HCT116 (cell line): ENCODE data around the gene COL18A1.

Experiments
- ATF3 ChIP-seq: IDR thresholded peaks from 2 replicates; pipeline ENCODE4 v1.6.1; 2012
- CTCF ChIP-seq, 3 experiments: fragments of 200-600 bp in 1 of 3; sonication (generic) in 1 of 3; IDR thresholded peaks in 2 of 3; conservative IDR thresholded peaks in 1 of 3; 2 replicates each; pipeline ENCODE4 v1.5.1; 2012 to 2017; ENCODE audit warnings: low read depth in 2 of 3, low read length in 2 of 3, antibody characterized with exemption in 1 of 3, borderline replicate concordance in 1 of 3, control low read depth in 1 of 3, mild to moderate bottlenecking in 1 of 3, mixed read lengths in 1 of 3, mixed run types in 1 of 3, moderate library complexity in 1 of 3; ENCODE audit not compliant: insufficient read depth in 1 of 3
- EZH2phosphoT487 ChIP-seq: fragments of 200-600 bp; IDR thresholded peaks from 2 replicates; pipeline ENCODE4 v1.6.1; 2018; ENCODE audit warnings: antibody characterized with exemption, borderline replicate concordance
- FOSL1 ChIP-seq: IDR thresholded peaks from 2 replicates; pipeline ENCODE4 v1.6.1; 2012; ENCODE audit warnings: low read depth
- POLR2A ChIP-seq: IDR thresholded peaks from 2 replicates; pipeline ENCODE4 v1.7.0; 2011; ENCODE audit warnings: borderline replicate concordance; ENCODE audit not compliant: insufficient read depth, insufficient read length; ENCODE audit errors: extremely low read depth
- REST ChIP-seq: IDR thresholded peaks from 2 replicates; pipeline ENCODE4 v1.6.1; 2012; ENCODE audit warnings: low read depth
- SRF ChIP-seq: IDR thresholded peaks from 2 replicates; pipeline ENCODE4 v1.6.1; 2012; ENCODE audit warnings: low read depth
- ZNF274 ChIP-seq: fragments of 200-500 bp; sonication (Bioruptor generic); IDR thresholded peaks from 2 replicates; pipeline ENCODE4 v1.6.1; 2014; ENCODE audit warnings: mild to moderate bottlenecking, low read depth, low read length, inconsistent platforms

- no peak for TF ChIP-seq ZNF274
- TF ChIP-seq CTCF (IDR thresholded peaks at IDR 0.05 in 2 of 3, conservative IDR thresholded peaks at IDR 0.05 in 1 of 3; ENCODE audit: borderline replicate concordance in 1 of 3, insufficient read depth in 1 of 3, low read depth in 2 of 3, low read length in 2 of 3) = no peak
- TF ChIP-seq POLR2A = no peak
- TF ChIP-seq EZH2phosphoT487 = no peak
- TF ChIP-seq REST = no peak
- TF ChIP-seq SRF = no peak
- TF ChIP-seq FOSL1 = no peak
- TF ChIP-seq ATF3 = no peak
These were observed 27.0 kb downstream of the COL18A1 start for GRCh38 chr21:45431781-45432572.
